Measurements from ENCODE around the gene RREB1.

RREB1 gene

DNA sequence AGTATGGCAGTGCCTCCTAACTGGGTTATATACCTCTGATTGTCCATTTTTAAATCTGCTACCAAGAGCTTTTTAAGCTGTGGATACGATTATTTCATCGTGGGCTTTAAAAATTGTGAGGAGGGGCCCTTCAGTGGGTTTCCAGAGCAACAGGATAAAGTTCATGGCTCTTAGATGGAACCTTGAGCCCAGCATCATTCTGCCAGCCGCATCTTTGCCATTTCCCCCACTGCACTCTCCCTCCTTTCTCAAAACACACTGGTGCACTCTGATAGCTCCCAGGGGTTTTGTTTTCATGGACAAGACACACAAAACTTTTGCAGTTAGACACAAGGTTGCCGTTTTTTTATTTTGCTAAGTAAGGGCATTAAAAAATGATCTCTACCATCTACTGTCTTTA lies 54.1 kb downstream of the RREB1 start:
- Histone ChIP-seq H3K4me1 (ENCODE audit: control extremely low read depth in 1 of 4, control insufficient read depth in 4 of 4, insufficient read depth in 4 of 4, low read length in 3 of 4) (peaks cover 11 to 85% (median 30%) of the 10 kb centered on the region in 4 experiments), H3K36me3 (ENCODE audit: control insufficient read depth in 4 of 4, insufficient read depth in 4 of 4, low read length in 3 of 4) (peaks cover 2 to 61% (median 7%) of the 10 kb centered on the region in 4 experiments), H3K27ac (ENCODE audit: insufficient read depth in 1 of 2, low read depth in 1 of 2, low read length in 2 of 2, poor library complexity in 1 of 2, severe bottlenecking in 2 of 2) (peak overlapping the region in 1 of 2 experiments; percentile 6), H3K4me3 (ENCODE audit: control insufficient read depth in 1 of 7, extremely low read depth in 1 of 7, insufficient read depth in 4 of 7, low read depth in 2 of 7, low read length in 6 of 7) (no peak overlapping the region), H3K9me3 (ENCODE audit: control extremely low read depth in 1 of 5, control insufficient read depth in 4 of 5, insufficient read depth in 2 of 5, low read depth in 1 of 5, low read length in 4 of 5) (no peaks in the 10 kb centered on the region), H3K27me3 (replicated peaks in 2 of 5; ENCODE audit: control insufficient read depth in 4 of 5, insufficient read depth in 5 of 5, low read length in 4 of 5) (no peaks in the 10 kb centered on the region)
- POLR2A ChIA-PET, result interaction anchor here (0.6 kb wide), 3 partner anchors 22 to 468 kb away, joined by 3 to 6 read pairs (median 4); no protein-coding TSS in a partner anchor
- DNase-seq, result no peak
- WGBS (ENCODE audit: insufficient coverage), result 100% methylated on average over 2 of the region's 4 CpGs
- CTCF ChIA-PET, result interaction anchor here (0.6 to 0.8 kb wide), 2 partner anchors 12 to 58 kb away, joined by 3 read pairs; no protein-coding TSS in a partner anchor

DNA sequence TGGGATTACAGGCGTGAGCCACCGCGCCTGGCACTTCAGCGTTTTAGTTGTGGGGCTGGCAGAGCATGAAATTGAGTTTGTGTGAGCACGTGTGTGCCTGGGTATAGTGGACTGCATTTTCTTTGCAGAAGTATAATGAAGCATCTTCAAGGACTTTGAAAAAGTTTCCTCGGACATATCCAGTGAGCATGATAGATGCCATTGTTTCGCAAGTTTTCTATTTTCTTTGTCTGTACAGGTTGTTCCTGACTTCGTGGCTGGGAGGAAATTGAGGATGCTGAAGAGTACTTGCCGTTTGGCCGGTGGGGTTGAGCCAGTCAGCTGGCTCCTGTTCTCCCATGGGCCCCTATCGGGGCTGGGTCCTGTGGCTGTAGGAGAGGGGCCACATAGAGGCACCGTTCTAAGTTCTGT lies 55.9 kb downstream of the RREB1 start:
- Histone ChIP-seq H3K9me3 (ENCODE audit: control extremely low read depth in 1 of 5, control insufficient read depth in 4 of 5, insufficient read depth in 2 of 5, low read depth in 1 of 5, low read length in 4 of 5) (no peaks in the 10 kb centered on the region), H3K4me1 (ENCODE audit: control extremely low read depth in 1 of 4, control insufficient read depth in 4 of 4, insufficient read depth in 4 of 4, low read length in 3 of 4) (peaks cover 11 to 82% (median 33%) of the 10 kb centered on the region in 4 experiments), H3K36me3 (ENCODE audit: control insufficient read depth in 4 of 4, insufficient read depth in 4 of 4, low read length in 3 of 4) (peaks cover 2 to 52% (median 6%) of the 10 kb centered on the region in 4 experiments), H3K27ac (ENCODE audit: insufficient read depth in 1 of 2, low read depth in 1 of 2, low read length in 2 of 2, poor library complexity in 1 of 2, severe bottlenecking in 2 of 2) (peak overlapping the region in 1 of 2 experiments; percentile 73), H3K27me3 (replicated peaks in 2 of 5; ENCODE audit: control insufficient read depth in 4 of 5, insufficient read depth in 5 of 5, low read length in 4 of 5) (no peaks in the 10 kb centered on the region), H3K4me3 (ENCODE audit: control insufficient read depth in 1 of 7, extremely low read depth in 1 of 7, insufficient read depth in 4 of 7, low read depth in 2 of 7, low read length in 6 of 7) (no peak overlapping the region)
- CTCF ChIA-PET, result no interaction called here
- WGBS (ENCODE audit: insufficient coverage), result 59% methylated on average over 11 of the region's 12 CpGs
- POLR2A ChIA-PET, result no interaction called here
- no peak for DNase-seq

DNA sequence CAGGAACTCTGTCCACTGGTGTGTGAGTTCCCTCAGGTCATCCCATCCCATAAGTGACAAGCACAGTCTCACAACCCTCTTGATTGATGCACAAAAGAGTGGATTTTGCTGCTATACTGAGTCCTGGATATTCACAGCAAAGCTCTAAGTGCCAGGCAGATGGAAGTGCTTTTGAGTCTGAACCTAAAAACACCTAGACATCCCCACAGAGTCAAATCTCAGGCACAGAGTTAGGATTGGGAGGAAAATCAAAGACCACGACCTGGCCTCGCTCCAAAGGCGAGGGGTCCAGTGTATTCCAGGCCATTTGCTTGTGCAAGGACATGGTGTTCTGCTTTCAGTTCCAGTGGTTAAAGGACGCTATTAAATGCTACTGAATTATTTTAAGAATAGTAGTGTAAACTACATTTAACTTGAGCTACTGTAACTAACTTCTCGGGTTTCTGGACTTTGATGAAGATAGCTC lies 56.8 kb downstream of the RREB1 start:
- POLR2A ChIA-PET, result no interaction called here
- Histone ChIP-seq H3K36me3 (ENCODE audit: control insufficient read depth in 4 of 4, insufficient read depth in 4 of 4, low read length in 3 of 4) (peaks cover 2 to 46% (median 6%) of the 10 kb centered on the region in 4 experiments), H3K9me3 (ENCODE audit: control extremely low read depth in 1 of 5, control insufficient read depth in 4 of 5, insufficient read depth in 2 of 5, low read depth in 1 of 5, low read length in 4 of 5) (no peaks in the 10 kb centered on the region), H3K4me3 (ENCODE audit: control insufficient read depth in 1 of 7, extremely low read depth in 1 of 7, insufficient read depth in 4 of 7, low read depth in 2 of 7, low read length in 6 of 7) (no peak overlapping the region), H3K4me1 (ENCODE audit: control extremely low read depth in 1 of 4, control insufficient read depth in 4 of 4, insufficient read depth in 4 of 4, low read length in 3 of 4) (peaks cover 15 to 82% (median 42%) of the 10 kb centered on the region in 4 experiments), H3K27me3 (replicated peaks in 2 of 5; ENCODE audit: control insufficient read depth in 4 of 5, insufficient read depth in 5 of 5, low read length in 4 of 5) (no peaks in the 10 kb centered on the region), H3K27ac (ENCODE audit: insufficient read depth in 1 of 2, low read depth in 1 of 2, low read length in 2 of 2, poor library complexity in 1 of 2, severe bottlenecking in 2 of 2) (peak overlapping the region; percentile 2 to 73)
- WGBS (ENCODE audit: insufficient coverage), result 97% methylated on average over 4 of the region's 5 CpGs
- no peak for DNase-seq
- CTCF ChIA-PET, result interaction anchor here (0.8 to 1.5 kb wide), 3 partner anchors 17 to 74 kb away, joined by 3 to 5 read pairs (median 4); no protein-coding TSS in a partner anchor

DNA sequence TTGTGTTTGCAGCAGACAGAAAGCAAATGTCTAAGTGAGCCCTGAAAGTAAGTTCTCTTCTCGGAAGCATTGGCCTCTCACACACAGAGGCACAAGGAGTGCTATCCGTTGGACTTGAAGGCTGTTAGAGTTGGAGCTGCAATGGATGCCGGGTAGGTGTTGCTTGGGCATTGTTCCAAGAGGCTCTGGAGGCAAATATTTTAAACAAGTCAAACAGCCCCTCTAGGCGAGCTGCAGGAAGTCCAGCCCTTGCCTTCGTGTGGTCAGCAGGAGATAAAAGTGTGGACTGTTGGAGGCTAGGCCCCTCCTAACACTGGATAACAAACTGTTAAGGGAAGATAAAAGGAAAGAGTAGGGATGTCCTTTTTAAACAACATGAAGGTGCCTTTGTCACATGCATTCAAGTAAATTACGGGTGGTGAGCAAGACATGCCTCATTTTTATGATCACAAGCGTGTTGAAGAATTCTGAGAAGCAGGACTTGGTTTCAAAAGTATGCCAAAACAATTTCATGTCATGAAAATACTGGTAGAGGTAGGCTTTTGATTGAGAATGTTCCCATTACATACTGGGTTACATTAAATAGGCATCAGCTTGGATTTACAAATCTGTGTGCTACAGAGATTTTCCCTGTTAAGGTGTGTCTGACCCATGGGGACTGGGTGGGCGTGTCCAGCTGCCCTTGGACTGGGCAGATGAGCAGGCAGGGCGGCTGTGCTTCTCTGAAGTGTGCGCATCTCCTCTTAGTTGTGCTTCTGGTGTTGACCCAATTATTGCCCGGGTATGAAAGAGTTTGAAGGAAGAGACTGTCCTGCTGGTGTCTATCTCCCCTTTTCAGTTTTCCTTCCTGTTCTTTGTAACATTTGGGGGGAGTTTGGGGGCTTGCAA lies 57.5 kb downstream of the RREB1 start:
- peaks cover 18 to 83% (median 46%) of the 10 kb centered on the region in 4 experiments for H3K4me1 ChIP-seq (ENCODE audit: control extremely low read depth in 1 of 4, control insufficient read depth in 4 of 4, insufficient read depth in 4 of 4, low read length in 3 of 4)
- POLR2A ChIA-PET, result no interaction called here
- CTCF ChIA-PET, result interaction anchor here (0.6 to 1.5 kb wide), 5 partner anchors 9 to 74 kb away, joined by 3 to 5 read pairs (median 3); no protein-coding TSS in a partner anchor

DNA sequence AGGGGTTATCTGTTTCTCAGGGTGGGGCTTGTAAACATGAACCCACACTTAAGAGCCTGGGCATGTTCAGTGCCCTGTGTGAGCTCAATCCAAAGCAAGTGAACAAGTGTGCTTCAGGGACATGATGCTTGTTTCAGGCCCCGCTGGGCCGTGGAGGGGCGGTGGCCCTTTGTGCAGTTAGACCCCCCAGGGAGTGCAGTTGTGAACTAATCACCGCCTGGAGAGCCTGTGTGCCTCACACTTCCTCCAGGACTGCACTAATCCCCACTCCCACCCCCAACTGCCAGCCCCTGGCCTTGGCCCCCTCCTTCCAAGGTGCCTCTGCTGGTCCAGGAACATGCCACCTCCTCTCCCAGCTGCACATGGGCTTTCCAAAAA lies 58.1 kb downstream of the RREB1 start:
- Histone ChIP-seq H3K4me3 (ENCODE audit: control insufficient read depth in 1 of 7, extremely low read depth in 1 of 7, insufficient read depth in 4 of 7, low read depth in 2 of 7, low read length in 6 of 7) (no peak overlapping the region), H3K27me3 (replicated peaks in 2 of 5; ENCODE audit: control insufficient read depth in 4 of 5, insufficient read depth in 5 of 5, low read length in 4 of 5) (no peaks in the 10 kb centered on the region), H3K4me1 (ENCODE audit: control extremely low read depth in 1 of 4, control insufficient read depth in 4 of 4, insufficient read depth in 4 of 4, low read length in 3 of 4) (peaks cover 18 to 84% (median 48%) of the 10 kb centered on the region in 4 experiments), H3K36me3 (ENCODE audit: control insufficient read depth in 4 of 4, insufficient read depth in 4 of 4, low read length in 3 of 4) (peaks cover 2 to 53% (median 5%) of the 10 kb centered on the region in 4 experiments), H3K9me3 (ENCODE audit: control extremely low read depth in 1 of 5, control insufficient read depth in 4 of 5, insufficient read depth in 2 of 5, low read depth in 1 of 5, low read length in 4 of 5) (no peaks in the 10 kb centered on the region), H3K27ac (ENCODE audit: insufficient read depth in 1 of 2, low read depth in 1 of 2, low read length in 2 of 2, poor library complexity in 1 of 2, severe bottlenecking in 2 of 2) (peak overlapping the region in 1 of 2 experiments; percentile 77)
- no peak for DNase-seq
- CTCF ChIA-PET, result interaction anchor here (0.6 to 1.5 kb wide), 5 partner anchors 8 to 19 kb away, joined by 3 to 7 read pairs (median 3); no protein-coding TSS in a partner anchor
- POLR2A ChIA-PET, result no interaction called here
- WGBS (ENCODE audit: insufficient coverage), result no CpG with 5 or more reads among the region's 4 CpGs

More for the DNA sequence above, 57.5 kb downstream of the RREB1 start:
- no peak for DNase-seq
- no peaks in the 10 kb centered on the region for H3K9me3 ChIP-seq (ENCODE audit: control extremely low read depth in 1 of 5, control insufficient read depth in 4 of 5, insufficient read depth in 2 of 5, low read depth in 1 of 5, low read length in 4 of 5)
- H3K4me3 ChIP-seq (ENCODE audit: control insufficient read depth in 1 of 7, extremely low read depth in 1 of 7, insufficient read depth in 4 of 7, low read depth in 2 of 7, low read length in 6 of 7), result no peak overlapping the region
- WGBS (ENCODE audit: insufficient coverage), result 79% methylated on average over 11 of the region's 11 CpGs
- peaks cover 2 to 47% (median 6%) of the 10 kb centered on the region in 4 experiments for H3K36me3 ChIP-seq (ENCODE audit: control insufficient read depth in 4 of 4, insufficient read depth in 4 of 4, low read length in 3 of 4)
- no peaks in the 10 kb centered on the region for H3K27me3 ChIP-seq (replicated peaks in 2 of 5; ENCODE audit: control insufficient read depth in 4 of 5, insufficient read depth in 5 of 5, low read length in 4 of 5)
- H3K27ac ChIP-seq (ENCODE audit: insufficient read depth in 1 of 2, low read depth in 1 of 2, low read length in 2 of 2, poor library complexity in 1 of 2, severe bottlenecking in 2 of 2), result peak overlapping the region; percentile 2 to 77

DNA sequence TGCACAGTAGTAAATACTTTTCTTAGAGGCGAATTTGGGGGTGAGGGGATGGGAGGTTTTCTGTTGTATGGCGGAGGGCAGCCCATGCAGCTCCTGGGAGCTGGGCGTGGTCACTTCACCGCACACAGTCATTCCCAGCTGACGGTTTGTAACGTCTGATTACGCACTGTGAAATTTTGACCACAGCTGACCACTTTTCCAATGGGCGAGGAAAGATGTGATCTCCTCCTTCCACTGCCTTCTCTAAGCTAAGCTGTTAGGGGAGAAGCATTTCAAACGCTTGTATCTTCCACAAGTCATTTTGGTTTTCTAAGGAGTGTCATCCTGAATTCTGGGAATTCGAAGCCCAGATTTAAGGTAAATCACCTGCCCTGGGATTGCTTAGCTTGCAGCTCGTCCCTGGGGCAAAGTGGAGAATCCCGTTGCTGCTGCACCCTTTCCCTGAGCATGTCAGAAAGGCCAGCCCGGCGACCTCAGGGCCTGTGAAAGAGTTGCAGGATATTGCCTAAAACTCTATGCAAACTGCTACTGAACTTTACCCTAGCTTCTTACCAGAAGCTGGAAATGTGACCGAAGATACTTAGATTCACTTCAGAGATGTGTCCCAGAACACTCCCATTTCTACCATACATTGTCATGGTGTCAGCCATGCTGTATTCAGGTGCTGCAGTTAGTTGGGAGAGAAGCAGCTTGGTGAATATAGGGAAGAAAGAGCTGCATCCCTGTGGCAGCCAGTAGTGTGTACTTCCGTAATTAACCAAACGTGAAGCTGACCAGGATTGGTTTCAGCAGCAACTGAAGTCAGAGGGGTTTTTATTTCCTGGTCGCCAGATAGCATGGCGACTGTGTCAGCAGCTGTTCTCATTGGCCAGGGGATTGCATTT lies 58.9 kb downstream of the RREB1 start:
- Histone ChIP-seq H3K27me3 (replicated peaks in 2 of 5; ENCODE audit: control insufficient read depth in 4 of 5, insufficient read depth in 5 of 5, low read length in 4 of 5) (no peaks in the 10 kb centered on the region), H3K27ac (ENCODE audit: insufficient read depth in 1 of 2, low read depth in 1 of 2, low read length in 2 of 2, poor library complexity in 1 of 2, severe bottlenecking in 2 of 2) (peak overlapping the region in 1 of 2 experiments; percentile 77), H3K9me3 (ENCODE audit: control extremely low read depth in 1 of 5, control insufficient read depth in 4 of 5, insufficient read depth in 2 of 5, low read depth in 1 of 5, low read length in 4 of 5) (no peaks in the 10 kb centered on the region), H3K4me3 (ENCODE audit: control insufficient read depth in 1 of 7, extremely low read depth in 1 of 7, insufficient read depth in 4 of 7, low read depth in 2 of 7, low read length in 6 of 7) (peak overlapping the region in 1 of 7 experiments; percentile 19), H3K36me3 (ENCODE audit: control insufficient read depth in 4 of 4, insufficient read depth in 4 of 4, low read length in 3 of 4) (peaks cover 2 to 56% (median 3%) of the 10 kb centered on the region in 4 experiments), H3K4me1 (ENCODE audit: control extremely low read depth in 1 of 4, control insufficient read depth in 4 of 4, insufficient read depth in 4 of 4, low read length in 3 of 4) (peaks cover 18 to 76% (median 48%) of the 10 kb centered on the region in 4 experiments)
- DNase-seq, result no peak
- ChIA-PET POLR2A (no interaction called here), CTCF (interaction anchor here (0.7 to 1.5 kb wide), 7 partner anchors 9 to 98 kb away, joined by 3 to 7 read pairs (median 3); no protein-coding TSS in a partner anchor)
- WGBS (ENCODE audit: insufficient coverage), result 95% methylated on average over 14 of the region's 19 CpGs

All from common myeloid progenitor, CD34-positive (primary cell).